BLaER1 treated with 17β-estradiol and CSF1 and Interleukin-3, amounts not matched to agents 10 nM and 100 nM (cell line): Measurements from ENCODE around the gene DSC3.

Experiments
- H3K27ac ChIP-seq, 11 experiments: shearing (Covaris generic); formaldehyde crosslinking; 2 replicates each; pipeline ENCODE4 v1.8.1; 2022
- H3K27me3 ChIP-seq, 11 experiments: shearing (Covaris generic); formaldehyde crosslinking; 2 replicates each; pipeline ENCODE4 v1.8.1; 2022
- H3K36me3 ChIP-seq, 11 experiments: shearing (Covaris generic); formaldehyde crosslinking; 2 replicates each; pipeline ENCODE4 v1.8.1; 2022
- H3K4me1 ChIP-seq, 10 experiments: shearing (Covaris generic); formaldehyde crosslinking; 2 replicates each; pipeline ENCODE4 v1.8.1; 2022
- H3K4me2 ChIP-seq, 11 experiments: shearing (Covaris generic); formaldehyde crosslinking; 2 replicates each; pipeline ENCODE4 v1.8.1; 2022
- H3K4me3 ChIP-seq, 10 experiments: shearing (Covaris generic); formaldehyde crosslinking; 2 replicates each; pipeline ENCODE4 v1.8.1; 2022
- H3K9ac ChIP-seq, 11 experiments: shearing (Covaris generic); formaldehyde crosslinking; 2 replicates each; pipeline ENCODE4 v1.8.1; 2022
- H3K9me3 ChIP-seq, 11 experiments: shearing (Covaris generic); formaldehyde crosslinking; replicated peaks in 1 of 11; 2 replicates each; pipeline ENCODE4 v1.8.1; 2022
- H4K20me1 ChIP-seq, 11 experiments: shearing (Covaris generic); formaldehyde crosslinking; 2 replicates each; pipeline ENCODE4 v1.8.1; 2022
- Cebpa-rat ChIP-seq, 11 experiments: shearing (Covaris generic); IDR thresholded peaks; 2 replicates each; pipeline ENCODE4 v1.8.1; 2022

The DSC3 gene

DNA sequence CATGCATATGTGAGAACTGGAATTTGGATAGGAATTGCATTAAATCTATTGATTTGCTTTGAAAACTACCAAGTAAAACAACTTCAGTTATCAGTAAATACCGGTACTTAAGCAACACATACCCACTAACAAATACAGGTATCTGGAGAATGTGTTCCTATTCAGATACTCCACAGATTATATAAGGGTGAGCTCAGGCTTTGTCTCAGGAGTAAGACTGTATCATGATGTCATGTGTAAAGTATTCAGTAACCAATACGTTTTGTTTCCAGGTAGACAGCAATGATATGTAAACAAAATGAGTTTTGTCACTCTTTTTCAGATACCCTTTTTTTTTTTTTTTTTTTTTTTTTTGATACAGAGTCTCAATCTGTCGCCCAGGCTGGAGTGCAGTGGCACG lies 74.8 kb downstream of the DSC3 start:
- Histone ChIP-seq H4K20me1 (no peaks in the 10 kb centered on the region), H3K9ac (no peak overlapping the region), H3K9me3 (no peaks in the 10 kb centered on the region), H3K4me1 (no peaks in the 10 kb centered on the region), H3K27me3 (no peaks in the 10 kb centered on the region), H3K36me3 (no peaks in the 10 kb centered on the region), H3K27ac (no peak overlapping the region), H3K4me2 (no peak overlapping the region), H3K4me3 (no peak overlapping the region)
- no peak for TF ChIP-seq Cebpa-rat (IDR thresholded peaks at IDR 0.05)

DNA sequence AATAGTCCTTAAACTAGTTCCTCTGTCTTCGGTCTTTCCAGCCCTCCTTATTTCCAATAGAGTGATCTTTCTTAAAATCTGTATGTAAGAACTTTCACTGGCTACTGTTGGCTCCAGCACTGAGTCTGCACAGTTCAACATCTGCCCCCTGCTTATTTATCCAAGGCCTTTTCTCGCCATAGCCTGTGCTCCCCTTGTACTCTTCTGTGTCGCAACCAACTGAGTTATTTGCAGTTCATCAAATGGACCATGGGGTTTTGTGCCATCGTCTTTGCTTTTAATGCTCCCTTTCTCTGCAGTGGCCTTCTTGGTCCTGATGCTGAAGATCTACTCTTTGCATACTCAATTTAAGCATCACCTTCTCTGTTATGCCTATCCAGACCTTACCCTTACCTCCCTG lies 77.3 kb downstream of the DSC3 start:
- Histone ChIP-seq H3K36me3 (no peaks in the 10 kb centered on the region), H3K4me2 (no peak overlapping the region), H3K9ac (no peak overlapping the region), H3K9me3 (no peaks in the 10 kb centered on the region), H3K27me3 (no peaks in the 10 kb centered on the region), H4K20me1 (no peaks in the 10 kb centered on the region), H3K4me1 (no peaks in the 10 kb centered on the region), H3K4me3 (no peak overlapping the region), H3K27ac (no peak overlapping the region)
- TF ChIP-seq Cebpa-rat (IDR thresholded peaks at IDR 0.05) = 0 out of 22 replicates have a peak, but pooled peaks of 2 of the 11 experiments have one; percentile 8 to 37

DNA sequence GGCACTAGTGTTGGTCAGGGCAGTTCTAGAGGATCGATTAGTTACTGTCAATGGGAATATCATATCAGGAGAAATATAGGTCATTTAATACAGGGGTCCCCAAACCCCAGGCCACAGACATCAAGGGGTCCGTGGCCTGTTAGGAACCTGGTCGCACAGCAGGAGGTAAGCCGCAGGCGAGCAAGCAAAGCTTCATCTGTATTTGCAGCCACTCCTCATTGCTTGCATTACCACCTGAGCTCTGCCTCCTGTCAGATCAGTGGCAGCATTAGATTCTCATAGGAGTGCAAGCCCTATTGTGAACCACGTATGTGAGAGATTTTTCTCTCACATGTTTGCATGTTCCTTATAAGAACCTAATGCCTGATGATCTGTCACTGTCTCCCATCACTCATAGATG lies 81.9 kb downstream of the DSC3 start:
- H3K36me3 ChIP-seq = no peaks in the 10 kb centered on the region
- H3K9ac ChIP-seq = no peak overlapping the region
- H4K20me1 ChIP-seq = no peaks in the 10 kb centered on the region
- H3K27ac ChIP-seq = no peak overlapping the region
- no peak overlapping the region for H3K4me2 ChIP-seq
- H3K27me3 ChIP-seq = no peaks in the 10 kb centered on the region
- no peak overlapping the region for H3K4me3 ChIP-seq
- no peaks in the 10 kb centered on the region for H3K4me1 ChIP-seq
- no peaks in the 10 kb centered on the region for H3K9me3 ChIP-seq
- no peak for TF ChIP-seq Cebpa-rat (IDR thresholded peaks at IDR 0.05)

GRCh38 chr18:30957066-30957465 lies 85.5 kb downstream of the DSC3 start:
- H3K27ac ChIP-seq = no peak overlapping the region
- H3K36me3 ChIP-seq = no peaks in the 10 kb centered on the region
- H4K20me1 ChIP-seq = no peaks in the 10 kb centered on the region
- H3K9me3 ChIP-seq = no peaks in the 10 kb centered on the region
- H3K4me1 ChIP-seq = no peaks in the 10 kb centered on the region
- no peak overlapping the region for H3K9ac ChIP-seq
- TF ChIP-seq Cebpa-rat (IDR thresholded peaks at IDR 0.05) = no peak
- no peak overlapping the region for H3K4me3 ChIP-seq
- H3K4me2 ChIP-seq = no peak overlapping the region
- no peaks in the 10 kb centered on the region for H3K27me3 ChIP-seq

- Histone ChIP-seq H3K9ac (no peak overlapping the region), H3K27ac (no peak overlapping the region), H3K27me3 (no peaks in the 10 kb centered on the region), H3K4me2 (no peak overlapping the region), H3K4me3 (no peak overlapping the region), H4K20me1 (no peaks in the 10 kb centered on the region), H3K36me3 (no peaks in the 10 kb centered on the region), H3K9me3 (no peaks in the 10 kb centered on the region), H3K4me1 (no peaks in the 10 kb centered on the region)
- TF ChIP-seq Cebpa-rat (IDR thresholded peaks at IDR 0.05) = no peak
These were observed 88.3 kb downstream of the DSC3 start for GRCh38 chr18:30954262-30954661.

DNA sequence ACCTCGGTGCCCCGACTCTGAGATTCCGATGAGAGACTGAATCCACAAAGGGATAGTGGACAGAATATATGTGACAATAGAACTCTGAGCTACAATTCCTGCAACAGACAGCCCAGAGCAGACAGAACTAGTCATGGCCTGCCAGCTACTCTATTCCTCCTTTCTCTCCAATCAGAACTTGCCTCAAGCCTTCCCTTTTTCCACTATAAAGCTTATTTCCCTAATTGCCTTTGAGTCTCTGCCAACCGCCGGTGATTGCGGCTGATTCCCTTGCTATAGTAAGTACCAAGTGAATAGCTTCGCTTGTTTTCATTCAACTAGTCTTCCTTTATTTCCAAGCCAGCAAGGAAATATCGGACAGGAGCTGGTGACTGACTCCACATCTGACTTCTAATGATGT lies 96.8 kb downstream of the DSC3 start:
- H3K9ac ChIP-seq = no peak overlapping the region
- no peak for TF ChIP-seq Cebpa-rat (IDR thresholded peaks at IDR 0.05)
- no peak overlapping the region for H3K27ac ChIP-seq
- no peak overlapping the region for H3K4me2 ChIP-seq
- H3K27me3 ChIP-seq = no peaks in the 10 kb centered on the region
- H3K36me3 ChIP-seq = no peaks in the 10 kb centered on the region
- no peaks in the 10 kb centered on the region for H4K20me1 ChIP-seq
- H3K4me1 ChIP-seq = no peaks in the 10 kb centered on the region
- no peak overlapping the region for H3K4me3 ChIP-seq
- peaks cover 5 to 20% (median 17%) of the 10 kb centered on the region in 11 experiments; a peak in 21 of 22 replicates for H3K9me3 ChIP-seq

GRCh38 chr18:30944773-30945417 lies 97.6 kb downstream of the DSC3 start:
- Histone ChIP-seq H3K4me3 (no peak overlapping the region), H3K27ac (no peak overlapping the region), H4K20me1 (no peaks in the 10 kb centered on the region), H3K36me3 (no peaks in the 10 kb centered on the region), H3K4me1 (no peaks in the 10 kb centered on the region), H3K9me3 (peaks cover 9 to 25% (median 22%) of the 10 kb centered on the region in 11 experiments; a peak in 21 of 22 replicates), H3K9ac (no peak overlapping the region), H3K27me3 (no peaks in the 10 kb centered on the region), H3K4me2 (no peak overlapping the region)
- no peak for TF ChIP-seq Cebpa-rat (IDR thresholded peaks at IDR 0.05)

DNA sequence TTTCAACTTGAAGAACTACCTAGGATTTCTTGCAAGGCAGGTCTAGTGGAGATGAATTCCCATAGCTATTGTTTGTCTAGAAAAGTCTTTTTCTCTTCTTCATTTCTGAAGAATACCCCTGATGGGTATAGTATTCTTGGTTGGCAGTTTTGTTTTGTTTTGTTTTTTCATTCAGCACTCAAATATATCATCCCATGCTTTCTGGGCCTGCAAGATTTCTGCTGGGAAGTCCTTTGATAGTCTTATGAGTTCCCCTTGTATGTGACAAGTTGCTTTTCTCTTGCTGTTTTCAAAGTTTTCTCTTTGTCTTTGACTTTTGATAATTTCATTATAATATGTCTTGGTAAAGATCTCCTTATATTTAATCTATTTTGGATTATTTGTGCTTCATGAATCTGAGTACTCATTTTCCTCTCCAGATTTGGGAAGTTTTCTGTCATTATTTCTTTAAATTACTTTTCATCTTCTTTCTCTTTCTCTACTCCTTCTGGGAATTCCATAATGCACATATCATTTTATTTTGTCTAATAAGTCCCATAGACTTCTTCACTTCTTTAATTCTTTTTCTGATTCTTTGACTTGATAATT lies 101.5 kb downstream of the DSC3 start:
- Histone ChIP-seq H3K4me3 (no peak overlapping the region), H3K9me3 (peaks cover 9 to 25% (median 22%) of the 10 kb centered on the region in 11 experiments; a peak in 21 of 22 replicates), H4K20me1 (no peaks in the 10 kb centered on the region), H3K9ac (no peak overlapping the region), H3K27ac (no peak overlapping the region), H3K36me3 (no peaks in the 10 kb centered on the region), H3K4me1 (no peaks in the 10 kb centered on the region), H3K27me3 (no peaks in the 10 kb centered on the region), H3K4me2 (no peak overlapping the region)
- TF ChIP-seq Cebpa-rat (IDR thresholded peaks at IDR 0.05) = no peak
